SK-N-SH (cell line): ENCODE measurements around the gene HS6ST3.

Experiments used
- EP300 ChIP-seq, 2 experiments: IDR thresholded peaks; 2 replicates each; pipeline versions ENCODE4 v1.4.0 to v1.6.1; 2012; ENCODE audit warnings: borderline replicate concordance in 1 of 2, low read depth in 1 of 2, low read length in 1 of 2
- NRF1 ChIP-seq: IDR thresholded peaks from 2 replicates; pipeline ENCODE4 v1.6.1; 2012; ENCODE audit warnings: low read depth, mild to moderate bottlenecking, low read length
- POLR2AphosphoS5 ChIP-seq: IDR thresholded peaks from 2 replicates; pipeline ENCODE4 v1.6.1; 2012; ENCODE audit warnings: low read depth, low read length
- TCF12 ChIP-seq: IDR thresholded peaks from 2 replicates; pipeline ENCODE4 v1.4.0; 2012
- ZBTB33 ChIP-seq: IDR thresholded peaks from 2 replicates; pipeline ENCODE4 v1.4.0; 2012; ENCODE audit warnings: low read depth, borderline replicate concordance
- TF ChIP-seq, protein P1 (sequence below): fragments of 200-600 bp; sonication (generic); IDR thresholded peaks from 2 replicates; pipeline ENCODE4 v1.6.1; 2017; ENCODE audit warnings: antibody characterized with exemption, mild to moderate bottlenecking, moderate library complexity
- TF ChIP-seq, protein P2 (sequence below): IDR thresholded peaks from 2 replicates; pipeline ENCODE4 v1.6.1; 2012; ENCODE audit warnings: mild to moderate bottlenecking, low read depth, low read length, moderate library complexity

DNA sequence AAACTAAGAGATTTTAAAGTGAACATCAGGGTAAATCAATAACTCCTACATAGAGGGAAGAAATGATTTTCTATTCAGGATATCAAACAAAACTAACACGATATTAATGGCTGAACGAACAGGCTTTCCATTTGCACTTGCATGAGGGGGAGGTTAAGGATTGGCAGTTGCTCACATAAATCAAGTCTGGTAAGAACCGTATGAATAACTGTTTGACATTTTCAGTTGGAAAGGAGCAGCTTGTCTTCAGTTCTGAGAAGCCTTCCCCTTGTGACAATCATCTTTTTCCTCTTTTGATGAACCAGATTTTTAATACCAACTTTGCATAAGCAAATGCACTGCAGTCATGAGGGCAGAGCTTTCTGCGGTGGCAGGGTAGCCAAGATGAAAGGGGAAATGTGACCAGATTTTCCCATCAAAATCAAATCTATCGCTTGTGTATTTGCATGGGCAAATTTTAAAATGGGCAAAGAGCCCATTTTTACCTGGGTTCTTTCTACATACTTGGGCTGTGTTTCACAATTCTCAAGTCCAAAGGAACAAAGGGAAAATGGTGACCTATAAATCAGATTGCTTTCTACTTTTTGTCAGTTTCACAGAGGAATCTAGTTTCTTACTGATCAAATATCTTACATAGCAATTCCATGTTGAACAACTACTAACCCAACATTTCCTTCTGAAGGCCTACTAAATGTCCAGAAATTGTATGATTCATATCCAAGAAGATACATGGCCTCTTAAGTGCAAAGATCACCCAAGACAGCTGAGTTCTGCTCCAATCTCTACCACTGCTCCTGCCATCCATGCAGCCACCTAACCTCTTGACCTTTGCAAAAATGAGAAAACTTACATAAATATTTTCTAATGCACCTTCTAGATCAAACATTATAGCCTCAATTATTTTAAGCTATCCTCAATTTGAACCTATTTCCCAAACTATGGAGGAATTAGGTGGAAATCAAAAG lies 654.7 kb downstream of the HS6ST3 start:
- TF ChIP-seq TCF12, result no peak
- TF ChIP-seq, protein P1, sequence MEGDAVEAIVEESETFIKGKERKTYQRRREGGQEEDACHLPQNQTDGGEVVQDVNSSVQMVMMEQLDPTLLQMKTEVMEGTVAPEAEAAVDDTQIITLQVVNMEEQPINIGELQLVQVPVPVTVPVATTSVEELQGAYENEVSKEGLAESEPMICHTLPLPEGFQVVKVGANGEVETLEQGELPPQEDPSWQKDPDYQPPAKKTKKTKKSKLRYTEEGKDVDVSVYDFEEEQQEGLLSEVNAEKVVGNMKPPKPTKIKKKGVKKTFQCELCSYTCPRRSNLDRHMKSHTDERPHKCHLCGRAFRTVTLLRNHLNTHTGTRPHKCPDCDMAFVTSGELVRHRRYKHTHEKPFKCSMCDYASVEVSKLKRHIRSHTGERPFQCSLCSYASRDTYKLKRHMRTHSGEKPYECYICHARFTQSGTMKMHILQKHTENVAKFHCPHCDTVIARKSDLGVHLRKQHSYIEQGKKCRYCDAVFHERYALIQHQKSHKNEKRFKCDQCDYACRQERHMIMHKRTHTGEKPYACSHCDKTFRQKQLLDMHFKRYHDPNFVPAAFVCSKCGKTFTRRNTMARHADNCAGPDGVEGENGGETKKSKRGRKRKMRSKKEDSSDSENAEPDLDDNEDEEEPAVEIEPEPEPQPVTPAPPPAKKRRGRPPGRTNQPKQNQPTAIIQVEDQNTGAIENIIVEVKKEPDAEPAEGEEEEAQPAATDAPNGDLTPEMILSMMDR, result no peak
- TF ChIP-seq EP300 (IDR thresholded peaks at IDR 0.05; ENCODE audit: borderline replicate concordance in 1 of 2, low read depth in 1 of 2, low read length in 1 of 2), result no peak
- TF ChIP-seq, protein P2, sequence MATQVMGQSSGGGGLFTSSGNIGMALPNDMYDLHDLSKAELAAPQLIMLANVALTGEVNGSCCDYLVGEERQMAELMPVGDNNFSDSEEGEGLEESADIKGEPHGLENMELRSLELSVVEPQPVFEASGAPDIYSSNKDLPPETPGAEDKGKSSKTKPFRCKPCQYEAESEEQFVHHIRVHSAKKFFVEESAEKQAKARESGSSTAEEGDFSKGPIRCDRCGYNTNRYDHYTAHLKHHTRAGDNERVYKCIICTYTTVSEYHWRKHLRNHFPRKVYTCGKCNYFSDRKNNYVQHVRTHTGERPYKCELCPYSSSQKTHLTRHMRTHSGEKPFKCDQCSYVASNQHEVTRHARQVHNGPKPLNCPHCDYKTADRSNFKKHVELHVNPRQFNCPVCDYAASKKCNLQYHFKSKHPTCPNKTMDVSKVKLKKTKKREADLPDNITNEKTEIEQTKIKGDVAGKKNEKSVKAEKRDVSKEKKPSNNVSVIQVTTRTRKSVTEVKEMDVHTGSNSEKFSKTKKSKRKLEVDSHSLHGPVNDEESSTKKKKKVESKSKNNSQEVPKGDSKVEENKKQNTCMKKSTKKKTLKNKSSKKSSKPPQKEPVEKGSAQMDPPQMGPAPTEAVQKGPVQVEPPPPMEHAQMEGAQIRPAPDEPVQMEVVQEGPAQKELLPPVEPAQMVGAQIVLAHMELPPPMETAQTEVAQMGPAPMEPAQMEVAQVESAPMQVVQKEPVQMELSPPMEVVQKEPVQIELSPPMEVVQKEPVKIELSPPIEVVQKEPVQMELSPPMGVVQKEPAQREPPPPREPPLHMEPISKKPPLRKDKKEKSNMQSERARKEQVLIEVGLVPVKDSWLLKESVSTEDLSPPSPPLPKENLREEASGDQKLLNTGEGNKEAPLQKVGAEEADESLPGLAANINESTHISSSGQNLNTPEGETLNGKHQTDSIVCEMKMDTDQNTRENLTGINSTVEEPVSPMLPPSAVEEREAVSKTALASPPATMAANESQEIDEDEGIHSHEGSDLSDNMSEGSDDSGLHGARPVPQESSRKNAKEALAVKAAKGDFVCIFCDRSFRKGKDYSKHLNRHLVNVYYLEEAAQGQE, result no peak
- TF ChIP-seq ZBTB33, result no peak
- TF ChIP-seq POLR2AphosphoS5, result no peak
- no peak for TF ChIP-seq NRF1
